ENCODE data around the gene HMGN4.

Gene HMGN4

DNA sequence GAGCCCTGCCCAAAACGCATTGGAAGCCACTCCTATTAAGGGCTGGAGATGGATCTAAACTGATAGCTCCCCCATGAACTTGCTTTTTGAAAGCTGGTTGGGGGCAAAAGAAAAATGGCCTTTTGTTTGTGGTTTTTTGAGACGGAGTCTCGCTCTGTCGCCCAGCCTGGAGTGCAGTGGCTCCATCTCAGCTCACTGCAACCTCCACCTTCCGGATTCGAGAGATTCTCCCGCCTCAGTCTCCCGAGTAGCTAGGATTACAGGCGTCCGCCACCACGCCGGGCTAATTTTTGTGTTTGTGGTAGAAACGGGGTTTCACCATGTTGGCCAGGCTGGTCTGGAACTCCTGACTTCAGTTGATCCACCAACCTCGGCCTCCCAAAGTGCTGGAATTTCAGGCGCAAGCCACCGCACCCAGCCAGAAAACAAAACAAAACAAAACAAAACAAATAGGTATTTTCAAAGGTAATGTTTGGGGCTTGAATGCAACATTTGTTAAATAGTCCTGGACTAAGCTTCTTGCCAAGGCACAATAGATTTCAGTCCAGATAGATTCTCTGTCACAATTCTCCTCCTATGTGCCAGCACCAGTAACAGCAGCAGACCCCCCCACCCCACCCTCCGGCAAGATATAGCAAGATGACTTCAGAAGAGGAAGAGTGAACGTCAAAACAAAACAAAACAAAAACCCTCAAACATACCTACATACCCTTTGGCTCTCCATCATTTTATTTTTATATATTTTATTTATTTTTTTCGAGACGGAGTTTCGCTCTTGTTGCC is 32.1 kb downstream of the HMGN4 start:
- Histone ChIP-seq H3K4me3 (ENCODE audit: low read depth in 1 of 2, low read length in 2 of 2) (no peak overlapping the region), H3K36me3 (ENCODE audit: insufficient read depth, low read length) (no peaks in the 10 kb centered on the region), H3K27ac (ENCODE audit: low read depth, low read length) (no peak overlapping the region), H3K4me1 (ENCODE audit: insufficient read depth, low read length) (peaks cover 4% of the 10 kb centered on the region), H3K9me3 (ENCODE audit: low read length) (no peaks in the 10 kb centered on the region), H3K27me3 (ENCODE audit: control insufficient read depth in 1 of 2, insufficient read depth in 2 of 2, low read length in 2 of 2) (no peaks in the 10 kb centered on the region), H3K9ac (ENCODE audit: low read length) (no peak overlapping the region)

DNA sequence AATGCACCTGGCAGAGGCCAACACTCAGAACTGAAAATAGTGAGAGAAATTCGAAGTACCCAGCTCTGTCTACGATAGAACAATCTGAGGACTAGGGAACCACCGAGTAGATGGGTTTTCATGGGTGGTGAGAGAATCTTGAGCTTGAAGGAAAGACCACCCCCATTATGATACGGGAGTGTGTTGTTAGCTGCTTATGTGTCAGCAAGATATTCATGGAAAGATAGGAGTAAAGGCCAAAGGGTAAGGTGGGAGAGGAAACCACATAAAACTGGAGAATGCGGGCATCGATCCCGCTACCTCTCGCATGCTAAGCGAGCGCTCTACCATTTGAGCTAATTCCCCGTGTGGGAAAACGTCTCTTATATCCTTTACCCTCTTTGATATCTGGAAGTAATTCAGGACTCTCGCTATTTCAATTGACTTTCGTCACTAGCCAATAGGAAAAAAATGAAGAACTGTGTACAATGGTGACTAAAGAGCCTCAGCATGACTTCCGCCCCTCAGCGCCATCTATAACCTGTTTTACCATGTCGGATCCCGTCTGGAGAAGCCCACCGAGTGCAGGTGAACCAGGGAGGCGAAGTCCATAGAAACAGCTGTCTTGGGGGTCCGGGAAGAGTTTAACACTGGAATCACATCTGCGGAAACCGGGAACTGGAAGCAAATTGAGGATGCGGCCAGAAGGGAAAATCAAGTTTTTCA is 33.6 kb downstream of the HMGN4 start:
- Histone ChIP-seq H3K4me1 (ENCODE audit: insufficient read depth, low read length) (peaks cover 4% of the 10 kb centered on the region), H3K27me3 (ENCODE audit: control insufficient read depth in 1 of 2, insufficient read depth in 2 of 2, low read length in 2 of 2) (peaks cover 0 to 4% of the 10 kb centered on the region in 2 donors), H3K36me3 (ENCODE audit: insufficient read depth, low read length) (no peaks in the 10 kb centered on the region), H3K27ac (ENCODE audit: low read depth, low read length) (peak overlapping the region; percentile 52), H3K9me3 (ENCODE audit: low read length) (no peaks in the 10 kb centered on the region), H3K4me3 (ENCODE audit: low read depth in 1 of 2, low read length in 2 of 2) (peak overlapping the region; percentile 30 to 62), H3K9ac (ENCODE audit: low read length) (peak overlapping the region; percentile 10)

DNA sequence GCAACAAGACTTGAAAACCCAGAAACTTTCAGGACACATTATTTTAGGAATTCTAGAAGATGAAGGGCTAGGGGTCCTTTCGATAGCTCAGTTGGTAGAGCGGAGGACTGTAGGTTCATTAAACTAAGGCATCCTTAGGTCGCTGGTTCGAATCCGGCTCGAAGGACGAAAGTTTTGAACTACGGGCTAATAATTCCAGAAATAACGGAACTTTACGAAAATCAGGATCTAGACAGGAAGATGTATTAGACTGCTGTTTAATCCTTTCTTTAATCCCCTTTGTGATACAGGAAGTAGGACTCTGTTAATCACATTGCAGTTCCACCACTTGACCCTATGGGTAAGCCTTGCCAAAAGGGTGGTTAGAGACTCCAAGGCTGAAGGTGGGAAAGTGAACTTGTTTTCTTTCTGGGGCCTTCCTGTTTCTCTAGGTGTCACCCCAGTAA is 37.4 kb downstream of the HMGN4 start:
- Histone ChIP-seq H3K36me3 (ENCODE audit: insufficient read depth, low read length) (no peaks in the 10 kb centered on the region), H3K4me3 (ENCODE audit: low read depth in 1 of 2, low read length in 2 of 2) (no peak overlapping the region), H3K9me3 (ENCODE audit: low read length) (no peaks in the 10 kb centered on the region), H3K9ac (ENCODE audit: low read length) (no peak overlapping the region), H3K27ac (ENCODE audit: low read depth, low read length) (no peak overlapping the region), H3K27me3 (ENCODE audit: control insufficient read depth in 1 of 2, insufficient read depth in 2 of 2, low read length in 2 of 2) (peaks cover 8 to 14% of the 10 kb centered on the region in 2 donors), H3K4me1 (ENCODE audit: insufficient read depth, low read length) (no peaks in the 10 kb centered on the region)

DNA sequence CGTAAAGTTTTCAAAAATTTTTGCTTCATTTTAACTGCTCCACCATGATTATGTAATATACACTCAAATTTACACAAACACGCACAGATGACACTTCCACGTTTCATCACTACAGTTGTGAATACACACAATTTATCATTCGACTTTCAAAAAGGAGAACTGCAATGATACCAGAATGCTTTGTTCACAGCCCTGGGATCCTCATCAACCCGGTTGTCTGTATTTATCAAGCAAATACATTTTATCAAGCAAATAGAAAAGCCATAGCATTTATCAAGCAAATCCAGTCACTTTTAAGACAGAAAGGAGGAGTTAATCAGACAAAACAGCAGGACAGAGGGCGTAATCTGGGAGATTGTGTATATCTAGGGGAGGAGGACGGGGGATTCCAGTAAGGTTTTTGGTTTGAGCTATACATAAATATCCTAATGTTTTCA is 38.3 kb downstream of the HMGN4 start:
- no peak overlapping the region for H3K27ac ChIP-seq (ENCODE audit: low read depth, low read length)
- peaks cover 8 to 14% of the 10 kb centered on the region in 2 donors for H3K27me3 ChIP-seq (ENCODE audit: control insufficient read depth in 1 of 2, insufficient read depth in 2 of 2, low read length in 2 of 2)
- H3K4me3 ChIP-seq (ENCODE audit: low read depth in 1 of 2, low read length in 2 of 2) = no peak overlapping the region
- no peaks in the 10 kb centered on the region for H3K4me1 ChIP-seq (ENCODE audit: insufficient read depth, low read length)
- no peaks in the 10 kb centered on the region for H3K36me3 ChIP-seq (ENCODE audit: insufficient read depth, low read length)
- H3K9me3 ChIP-seq (ENCODE audit: low read length) = no peaks in the 10 kb centered on the region
- H3K9ac ChIP-seq (ENCODE audit: low read length) = no peak overlapping the region

DNA sequence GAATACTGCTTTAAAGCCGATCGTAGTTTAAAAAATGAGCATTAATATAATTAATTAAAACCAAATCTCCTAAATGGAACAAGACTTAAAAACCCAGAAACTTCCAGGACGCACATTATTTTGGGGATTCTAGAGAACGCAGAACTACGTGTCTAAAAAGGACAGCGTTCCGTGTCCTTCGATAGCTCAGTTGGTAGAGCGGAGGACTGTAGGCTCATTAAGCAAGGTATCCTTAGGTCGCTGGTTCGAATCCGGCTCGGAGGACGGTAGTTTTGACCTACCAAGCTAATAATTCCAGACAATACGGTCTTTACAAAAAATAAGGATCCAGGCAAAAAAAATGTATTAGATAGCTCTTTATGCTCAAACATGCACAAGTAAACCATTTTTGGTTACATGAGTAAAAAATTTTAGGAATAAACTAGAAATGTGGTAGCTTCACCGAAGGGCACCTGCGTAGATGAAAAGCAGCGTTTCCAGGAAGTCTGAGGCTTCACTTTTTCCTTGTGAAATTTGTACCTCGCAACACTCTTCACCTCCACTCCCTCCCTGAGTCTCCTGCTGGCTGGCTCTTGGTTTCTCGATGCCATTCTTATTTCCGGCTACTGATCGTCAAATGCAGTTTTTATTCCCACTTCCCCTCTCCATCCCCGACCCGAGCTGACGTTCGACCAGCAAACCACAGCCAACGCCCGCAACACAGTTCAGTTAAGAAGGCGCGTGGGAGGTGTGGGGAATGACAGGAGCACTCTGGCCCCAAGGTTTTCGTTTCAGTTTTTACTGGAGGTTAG is 39.0 kb downstream of the HMGN4 start:
- Histone ChIP-seq H3K4me3 (ENCODE audit: low read depth in 1 of 2, low read length in 2 of 2) (peak overlapping the region in 1 of 2 donors; percentile 55), H3K27me3 (ENCODE audit: control insufficient read depth in 1 of 2, insufficient read depth in 2 of 2, low read length in 2 of 2) (peaks cover 8 to 14% of the 10 kb centered on the region in 2 donors), H3K27ac (ENCODE audit: low read depth, low read length) (no peak overlapping the region), H3K9me3 (ENCODE audit: low read length) (no peaks in the 10 kb centered on the region), H3K4me1 (ENCODE audit: insufficient read depth, low read length) (no peaks in the 10 kb centered on the region), H3K9ac (ENCODE audit: low read length) (no peak overlapping the region), H3K36me3 (ENCODE audit: insufficient read depth, low read length) (no peaks in the 10 kb centered on the region)

DNA sequence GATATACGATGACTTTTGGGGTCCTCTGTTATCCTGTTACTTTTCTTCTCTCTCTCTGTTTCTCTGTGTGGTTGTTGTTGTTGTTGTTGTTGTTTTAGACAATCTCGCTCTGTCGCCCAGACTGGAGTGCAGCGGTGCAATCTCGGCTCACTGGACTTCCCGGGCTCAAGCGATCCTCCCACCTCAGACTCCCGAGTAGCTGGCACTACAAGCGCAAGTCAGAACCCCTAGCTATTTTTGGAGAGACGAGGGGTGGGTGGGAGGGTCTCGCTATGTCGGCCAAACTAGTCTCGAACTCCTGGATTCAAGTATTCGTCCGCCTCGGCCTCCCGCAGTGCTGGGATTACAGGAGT is 39.5 kb downstream of the HMGN4 start:
- Histone ChIP-seq H3K4me1 (ENCODE audit: insufficient read depth, low read length) (no peaks in the 10 kb centered on the region), H3K4me3 (ENCODE audit: low read depth in 1 of 2, low read length in 2 of 2) (peak overlapping the region in 1 of 2 donors; percentile 55), H3K36me3 (ENCODE audit: insufficient read depth, low read length) (no peaks in the 10 kb centered on the region), H3K27me3 (ENCODE audit: control insufficient read depth in 1 of 2, insufficient read depth in 2 of 2, low read length in 2 of 2) (peaks cover 8 to 17% of the 10 kb centered on the region in 2 donors), H3K9me3 (ENCODE audit: low read length) (no peaks in the 10 kb centered on the region), H3K27ac (ENCODE audit: low read depth, low read length) (no peak overlapping the region), H3K9ac (ENCODE audit: low read length) (no peak overlapping the region)

DNA sequence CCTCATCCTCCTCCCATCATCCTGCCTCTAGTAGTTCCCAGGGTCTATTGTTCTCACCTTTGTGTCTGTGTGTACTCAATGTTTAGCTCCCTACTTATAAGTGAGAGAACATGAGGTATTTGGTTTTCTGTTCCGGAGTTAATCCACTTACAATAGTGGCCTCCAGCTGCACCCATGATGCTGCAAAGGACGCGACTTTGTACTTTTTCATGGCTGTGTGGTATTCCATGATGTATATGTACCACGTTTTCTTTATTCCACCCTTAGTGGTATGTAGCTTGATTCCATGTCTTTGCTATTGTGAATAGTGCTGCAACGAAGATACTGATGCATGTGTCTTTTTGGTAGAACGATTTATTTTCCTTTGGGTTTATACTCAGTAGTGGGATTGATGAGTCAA is 40.1 kb downstream of the HMGN4 start:
- Histone ChIP-seq H3K36me3 (ENCODE audit: insufficient read depth, low read length) (no peaks in the 10 kb centered on the region), H3K27me3 (ENCODE audit: control insufficient read depth in 1 of 2, insufficient read depth in 2 of 2, low read length in 2 of 2) (peaks cover 8 to 18% of the 10 kb centered on the region in 2 donors), H3K9ac (ENCODE audit: low read length) (no peak overlapping the region), H3K9me3 (ENCODE audit: low read length) (no peaks in the 10 kb centered on the region), H3K4me3 (ENCODE audit: low read depth in 1 of 2, low read length in 2 of 2) (no peak overlapping the region), H3K4me1 (ENCODE audit: insufficient read depth, low read length) (no peaks in the 10 kb centered on the region), H3K27ac (ENCODE audit: low read depth, low read length) (no peak overlapping the region)

DNA sequence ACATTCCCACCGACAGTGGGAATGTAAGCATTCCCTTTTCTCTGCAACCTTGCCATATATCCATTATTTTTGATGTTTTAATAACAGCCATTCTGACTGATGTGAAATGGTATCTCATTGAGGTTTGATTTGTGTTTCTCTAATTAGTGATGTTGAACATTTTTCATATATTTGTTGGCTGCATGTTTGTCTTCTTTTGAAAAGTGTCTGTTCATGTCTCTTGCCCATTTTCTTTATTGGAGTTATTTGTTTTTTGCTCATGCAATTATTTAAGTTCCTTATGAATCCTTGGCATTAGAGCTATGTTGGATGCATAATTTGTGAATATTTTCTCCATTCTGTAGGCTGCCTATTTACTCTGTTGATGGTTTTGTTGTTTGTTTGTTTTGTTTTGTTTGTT is 40.6 kb downstream of the HMGN4 start:
- Histone ChIP-seq H3K4me1 (ENCODE audit: insufficient read depth, low read length) (no peaks in the 10 kb centered on the region), H3K36me3 (ENCODE audit: insufficient read depth, low read length) (no peaks in the 10 kb centered on the region), H3K27ac (ENCODE audit: low read depth, low read length) (no peak overlapping the region), H3K9me3 (ENCODE audit: low read length) (no peaks in the 10 kb centered on the region), H3K4me3 (ENCODE audit: low read depth in 1 of 2, low read length in 2 of 2) (no peak overlapping the region), H3K9ac (ENCODE audit: low read length) (no peak overlapping the region), H3K27me3 (ENCODE audit: control insufficient read depth in 1 of 2, insufficient read depth in 2 of 2, low read length in 2 of 2) (peaks cover 8 to 18% of the 10 kb centered on the region in 2 donors)

DNA sequence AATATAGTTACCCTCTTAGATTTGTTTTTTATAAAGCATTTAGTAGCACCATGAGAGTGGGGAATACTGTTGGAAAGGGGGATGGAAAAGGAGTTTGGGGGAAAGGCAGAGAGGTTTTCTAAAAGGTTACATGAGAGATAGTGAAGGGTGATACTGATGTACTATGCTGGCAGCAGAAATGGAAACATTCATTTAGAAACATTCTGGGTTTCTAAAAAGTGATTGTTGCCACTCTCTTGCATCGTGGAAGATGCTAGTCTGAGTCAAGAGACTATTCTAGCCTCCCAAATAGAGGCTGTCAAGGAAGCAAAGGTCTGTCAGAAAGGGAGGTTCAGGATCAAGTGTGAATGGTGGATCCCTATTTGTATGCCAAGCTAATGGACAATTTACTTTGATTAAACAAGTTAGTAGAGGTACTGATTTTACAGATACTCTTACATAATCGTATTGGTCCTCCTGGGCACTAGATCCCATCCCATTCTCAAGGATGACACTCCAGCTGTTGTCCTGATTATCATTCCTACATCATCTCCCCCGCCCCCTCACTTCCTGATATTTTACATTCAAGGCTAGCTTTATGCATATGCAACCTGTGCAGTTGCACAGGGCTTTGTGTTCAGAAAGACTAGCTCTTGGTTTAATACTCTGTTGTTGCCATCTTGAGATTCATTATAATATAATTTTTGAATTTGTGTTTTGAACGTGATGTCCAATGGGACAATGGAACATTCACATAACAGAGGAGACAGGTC is 43.2 kb downstream of the HMGN4 start:
- no peaks in the 10 kb centered on the region for H3K4me1 ChIP-seq (ENCODE audit: insufficient read depth, low read length)
- no peak overlapping the region for H3K27ac ChIP-seq (ENCODE audit: low read depth, low read length)
- H3K9me3 ChIP-seq (ENCODE audit: low read length) = no peaks in the 10 kb centered on the region
- no peak overlapping the region for H3K9ac ChIP-seq (ENCODE audit: low read length)
- no peak overlapping the region for H3K4me3 ChIP-seq (ENCODE audit: low read depth in 1 of 2, low read length in 2 of 2)
- no peaks in the 10 kb centered on the region for H3K36me3 ChIP-seq (ENCODE audit: insufficient read depth, low read length)
- peaks cover 8 to 17% of the 10 kb centered on the region in 2 donors for H3K27me3 ChIP-seq (ENCODE audit: control insufficient read depth in 1 of 2, insufficient read depth in 2 of 2, low read length in 2 of 2)

DNA sequence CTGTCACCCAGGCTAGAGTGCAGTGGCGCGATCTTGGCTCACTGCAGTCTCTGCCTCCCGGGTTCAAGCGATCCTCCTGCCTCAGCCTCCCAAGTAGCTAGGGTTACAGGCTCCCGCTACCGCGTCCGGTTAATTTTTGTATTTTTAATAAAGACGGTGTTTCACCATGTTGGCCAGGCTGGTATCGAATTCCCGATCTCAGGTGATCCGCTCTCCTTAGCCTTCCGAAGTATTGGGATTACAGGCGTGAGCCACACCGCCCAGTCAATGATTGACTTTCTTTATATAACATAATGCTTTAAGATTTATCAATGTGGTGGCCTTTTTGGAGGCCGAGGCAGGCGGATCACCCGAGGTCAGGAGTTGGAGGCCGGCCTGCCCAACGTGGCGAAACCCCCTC is 50.8 kb downstream of the HMGN4 start:
- no peak overlapping the region for H3K27ac ChIP-seq (ENCODE audit: low read depth, low read length)
- H3K27me3 ChIP-seq (ENCODE audit: control insufficient read depth in 1 of 2, insufficient read depth in 2 of 2, low read length in 2 of 2) = peaks cover 16 to 18% of the 10 kb centered on the region in 2 donors
- H3K9me3 ChIP-seq (ENCODE audit: low read length) = no peaks in the 10 kb centered on the region
- no peaks in the 10 kb centered on the region for H3K4me1 ChIP-seq (ENCODE audit: insufficient read depth, low read length)
- no peak overlapping the region for H3K4me3 ChIP-seq (ENCODE audit: low read depth in 1 of 2, low read length in 2 of 2)
- H3K9ac ChIP-seq (ENCODE audit: low read length) = no peak overlapping the region
- no peaks in the 10 kb centered on the region for H3K36me3 ChIP-seq (ENCODE audit: insufficient read depth, low read length)

DNA sequence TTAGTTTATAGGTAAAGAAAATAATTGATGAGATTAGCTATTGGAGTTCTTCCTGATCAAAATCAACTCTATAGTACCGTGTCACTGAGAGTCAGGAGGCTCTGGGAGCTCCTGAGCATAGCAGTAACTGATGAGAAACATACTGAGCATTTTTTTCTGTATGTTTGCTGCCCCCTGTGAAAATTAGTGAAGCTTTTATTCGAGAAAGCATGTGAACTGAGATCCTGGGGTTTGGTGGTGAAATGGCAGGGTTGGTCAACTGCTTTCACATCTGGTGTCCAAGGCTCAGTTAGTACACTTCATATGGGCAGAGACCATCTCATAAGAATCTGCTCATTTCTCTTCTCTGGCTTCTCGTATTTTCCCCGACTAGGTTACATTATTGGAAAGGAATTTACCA is 54.5 kb downstream of the HMGN4 start:
- Histone ChIP-seq H3K4me3 (ENCODE audit: low read depth in 1 of 2, low read length in 2 of 2) (no peak overlapping the region), H3K27ac (ENCODE audit: low read depth, low read length) (no peak overlapping the region), H3K9ac (ENCODE audit: low read length) (no peak overlapping the region), H3K9me3 (ENCODE audit: low read length) (no peaks in the 10 kb centered on the region), H3K4me1 (ENCODE audit: insufficient read depth, low read length) (peaks cover 8% of the 10 kb centered on the region), H3K27me3 (ENCODE audit: control insufficient read depth in 1 of 2, insufficient read depth in 2 of 2, low read length in 2 of 2) (peaks cover 24 to 28% of the 10 kb centered on the region in 2 donors), H3K36me3 (ENCODE audit: insufficient read depth, low read length) (no peaks in the 10 kb centered on the region)
